ENCODE measurements around the gene CPLX1. TPM values are rescaled to one million over a fixed set of nuclear protein-coding genes. Genes with fewer than 3 reads are reported as not detected.

CPLX1 gene
- total RNA-seq, 4 donors from 2014 or later = 0.31 to 0.96 (median 0.54) TPM; not detected in 1

GRCh38 chr4:819401-820229 is 6.3 kb downstream of the CPLX1 start:
- Histone ChIP-seq H3K36me3 (no peaks in the 10 kb centered on the region), H3K27ac (no peak overlapping the region), H3K27me3 (peaks cover 91% of the 10 kb centered on the region), H3K9me3 (peaks cover 0 to 10% (median 0%) of the 10 kb centered on the region in 3 donors), H3K4me3 (no peak overlapping the region), H3K4me1 (peaks cover 0 to under 1% (median 0%) of the 10 kb centered on the region in 3 donors)
- TF ChIP-seq EP300 (IDR thresholded peaks at IDR 0.05) = no peak
- TF ChIP-seq CTCF (IDR thresholded peaks at IDR 0.05) = no peak
- TF ChIP-seq POLR2AphosphoS5 (IDR thresholded peaks at IDR 0.05) = no peak
- TF ChIP-seq POLR2A (IDR thresholded peaks at IDR 0.05) = no peak
- 66 to 82% methylated on average over 5 to 11 of the region's 20 CpGs for WGBS, 2 donors (ENCODE audit: low coverage in 1 of 2)
- ATAC-seq = no peak

- TF ChIP-seq CTCF (IDR thresholded peaks at IDR 0.05) = no peak
- no peak for TF ChIP-seq EP300 (IDR thresholded peaks at IDR 0.05)
- TF ChIP-seq POLR2AphosphoS5 (IDR thresholded peaks at IDR 0.05) = no peak
- TF ChIP-seq POLR2A (IDR thresholded peaks at IDR 0.05) = no peak
- no peak overlapping the region for H3K4me3 ChIP-seq
- H3K9me3 ChIP-seq = peaks cover 0 to 10% (median 0%) of the 10 kb centered on the region in 3 donors
- 60% methylated on average over 2 of the region's 42 CpGs; no CpG with 5 or more reads in 1 of the 2 donors for WGBS, 2 donors (ENCODE audit: low coverage in 1 of 2)
- no peak for ATAC-seq
- no peak overlapping the region for H3K27ac ChIP-seq
- peaks cover 91% of the 10 kb centered on the region for H3K27me3 ChIP-seq
- no peaks in the 10 kb centered on the region for H3K36me3 ChIP-seq
- H3K4me1 ChIP-seq = no peaks in the 10 kb centered on the region
Observed at GRCh38 chr4:818106-818921, 7.6 kb downstream of the CPLX1 start.

- Histone ChIP-seq H3K36me3 (no peaks in the 10 kb centered on the region), H3K9me3 (peaks cover 0 to 10% (median 0%) of the 10 kb centered on the region in 3 donors), H3K27me3 (peaks cover 91% of the 10 kb centered on the region), H3K27ac (no peak overlapping the region), H3K4me1 (no peaks in the 10 kb centered on the region), H3K4me3 (no peak overlapping the region)
- ATAC-seq = no peak
- no peak for TF ChIP-seq EP300 (IDR thresholded peaks at IDR 0.05)
- TF ChIP-seq CTCF (IDR thresholded peaks at IDR 0.05) = no peak
- no peak for TF ChIP-seq POLR2AphosphoS5 (IDR thresholded peaks at IDR 0.05)
- no peak for TF ChIP-seq POLR2A (IDR thresholded peaks at IDR 0.05)
- 24 to 32% methylated on average over 8 to 10 of the region's 11 CpGs for WGBS, 2 donors (ENCODE audit: low coverage in 1 of 2)
Observed at GRCh38 chr4:815464-816146, 10.3 kb downstream of the CPLX1 start.

- no peak for TF ChIP-seq CTCF (IDR thresholded peaks at IDR 0.05)
- no peak for TF ChIP-seq POLR2A (IDR thresholded peaks at IDR 0.05)
- no peak for TF ChIP-seq EP300 (IDR thresholded peaks at IDR 0.05)
- TF ChIP-seq POLR2AphosphoS5 (IDR thresholded peaks at IDR 0.05) = no peak
- ATAC-seq = no peak
- Histone ChIP-seq H3K36me3 (no peaks in the 10 kb centered on the region), H3K4me1 (no peaks in the 10 kb centered on the region), H3K27me3 (peaks cover 91% of the 10 kb centered on the region), H3K9me3 (peaks cover 0 to under 1% (median 0%) of the 10 kb centered on the region in 3 donors), H3K4me3 (no peak overlapping the region), H3K27ac (no peak overlapping the region)
- 94 to 95% methylated on average over 2 to 7 of the region's 14 CpGs for WGBS, 2 donors (ENCODE audit: low coverage in 1 of 2)
Observed at GRCh38 chr4:814312-814850, 11.5 kb downstream of the CPLX1 start.

All from gastroesophageal sphincter (tissue), 4 donors.